Measurements from ENCODE around the gene MRPL16. TPM values are rescaled to one million over a fixed set of nuclear protein-coding genes. Genes with fewer than 3 reads are reported as not detected.

Gene MRPL16
- total RNA-seq, result 36.0 TPM

GRCh38 chr11:59810189-59810910 lies at the start of gene MRPL16:
MRPL16 (minus strand) TSS chr11:59810778; CDS start chr11:59810658, 120 bp downstream.

GRCh38 chr11:59845399-59845798 lies 34.8 kb upstream of the MRPL16 start, which contains the start of gene CBLIF:
CBLIF (minus strand) TSS chr11:59845499; CDS start chr11:59845453, 46 bp downstream.

Other genes with a start within 250 kb of the MRPL16 start
- 44.6 TPM for gene OSBP, start 195.0 kb downstream of the MRPL16 start, total RNA-seq
- gene PATL1, start 141.7 kb downstream of the MRPL16 start, total RNA-seq, result 10.0 TPM
- not detected for gene OR10V1, start 96.9 kb downstream of the MRPL16 start, total RNA-seq
- 33.5 TPM for gene STX3, start 55.4 kb downstream of the MRPL16 start, total RNA-seq
- gene CBLIF, start 34.7 kb upstream of the MRPL16 start, total RNA-seq, result 0.53 TPM
- 1.4 TPM for gene TCN1, start 55.7 kb upstream of the MRPL16 start, total RNA-seq
- not detected for gene OOSP3, start 68.0 kb upstream of the MRPL16 start, total RNA-seq
- gene OOSP1, start 127.7 kb upstream of the MRPL16 start, total RNA-seq, result not detected
- gene OOSP4A, start 153.3 kb upstream of the MRPL16 start, total RNA-seq, result not detected
- not detected for gene OOSP4B, start 206.4 kb upstream of the MRPL16 start, total RNA-seq
- not detected for gene OOSP2, start 229.6 kb upstream of the MRPL16 start, total RNA-seq
- 8.8 TPM for gene MS4A3, start 245.9 kb upstream of the MRPL16 start, total RNA-seq